ENCODE data around the gene TEX54.
"Not testable (repeated sequence)": the region's sequence is repeated elsewhere in the genome, so short reads cannot be mapped to it uniquely, and the experiment has no call there.

DNA sequence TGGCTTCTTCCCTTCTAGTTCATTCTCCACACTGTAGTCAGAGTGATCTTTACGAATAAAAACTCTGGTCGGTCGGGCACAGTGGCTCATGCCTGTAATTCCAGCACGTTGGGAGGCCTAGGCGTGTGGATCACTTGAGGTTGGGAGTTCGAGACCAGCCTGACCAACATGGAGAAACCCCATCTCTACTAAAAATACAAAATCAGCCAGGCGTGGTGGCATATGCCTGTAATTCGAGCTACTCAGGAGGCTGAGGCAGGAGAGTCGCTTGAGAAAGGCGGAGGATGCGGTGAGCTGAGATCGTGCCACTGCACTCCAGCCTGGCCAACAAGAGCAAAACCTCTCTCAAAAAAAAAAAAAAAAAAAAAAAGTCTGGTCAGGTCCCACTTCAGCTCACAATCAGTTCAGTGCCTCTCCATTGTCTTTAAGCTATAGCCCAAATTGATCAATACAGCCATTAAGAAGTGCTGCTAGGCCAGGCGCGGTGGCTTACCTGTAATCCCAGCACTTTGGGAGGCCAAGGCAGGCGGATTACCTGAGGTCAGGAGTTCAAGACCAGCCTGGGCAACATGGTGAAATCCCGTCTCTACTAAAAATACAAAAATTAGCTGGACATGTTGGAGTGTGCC lies 29.0 kb upstream of the TEX54 start:
- TF ChIP-seq, protein P1, sequence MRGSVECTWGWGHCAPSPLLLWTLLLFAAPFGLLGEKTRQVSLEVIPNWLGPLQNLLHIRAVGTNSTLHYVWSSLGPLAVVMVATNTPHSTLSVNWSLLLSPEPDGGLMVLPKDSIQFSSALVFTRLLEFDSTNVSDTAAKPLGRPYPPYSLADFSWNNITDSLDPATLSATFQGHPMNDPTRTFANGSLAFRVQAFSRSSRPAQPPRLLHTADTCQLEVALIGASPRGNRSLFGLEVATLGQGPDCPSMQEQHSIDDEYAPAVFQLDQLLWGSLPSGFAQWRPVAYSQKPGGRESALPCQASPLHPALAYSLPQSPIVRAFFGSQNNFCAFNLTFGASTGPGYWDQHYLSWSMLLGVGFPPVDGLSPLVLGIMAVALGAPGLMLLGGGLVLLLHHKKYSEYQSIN (CRISPR knock-in tag; IDR thresholded peaks at IDR 0.05; ENCODE audit: borderline replicate concordance) = not testable (repeated sequence)
- TF ChIP-seq, protein P2, sequence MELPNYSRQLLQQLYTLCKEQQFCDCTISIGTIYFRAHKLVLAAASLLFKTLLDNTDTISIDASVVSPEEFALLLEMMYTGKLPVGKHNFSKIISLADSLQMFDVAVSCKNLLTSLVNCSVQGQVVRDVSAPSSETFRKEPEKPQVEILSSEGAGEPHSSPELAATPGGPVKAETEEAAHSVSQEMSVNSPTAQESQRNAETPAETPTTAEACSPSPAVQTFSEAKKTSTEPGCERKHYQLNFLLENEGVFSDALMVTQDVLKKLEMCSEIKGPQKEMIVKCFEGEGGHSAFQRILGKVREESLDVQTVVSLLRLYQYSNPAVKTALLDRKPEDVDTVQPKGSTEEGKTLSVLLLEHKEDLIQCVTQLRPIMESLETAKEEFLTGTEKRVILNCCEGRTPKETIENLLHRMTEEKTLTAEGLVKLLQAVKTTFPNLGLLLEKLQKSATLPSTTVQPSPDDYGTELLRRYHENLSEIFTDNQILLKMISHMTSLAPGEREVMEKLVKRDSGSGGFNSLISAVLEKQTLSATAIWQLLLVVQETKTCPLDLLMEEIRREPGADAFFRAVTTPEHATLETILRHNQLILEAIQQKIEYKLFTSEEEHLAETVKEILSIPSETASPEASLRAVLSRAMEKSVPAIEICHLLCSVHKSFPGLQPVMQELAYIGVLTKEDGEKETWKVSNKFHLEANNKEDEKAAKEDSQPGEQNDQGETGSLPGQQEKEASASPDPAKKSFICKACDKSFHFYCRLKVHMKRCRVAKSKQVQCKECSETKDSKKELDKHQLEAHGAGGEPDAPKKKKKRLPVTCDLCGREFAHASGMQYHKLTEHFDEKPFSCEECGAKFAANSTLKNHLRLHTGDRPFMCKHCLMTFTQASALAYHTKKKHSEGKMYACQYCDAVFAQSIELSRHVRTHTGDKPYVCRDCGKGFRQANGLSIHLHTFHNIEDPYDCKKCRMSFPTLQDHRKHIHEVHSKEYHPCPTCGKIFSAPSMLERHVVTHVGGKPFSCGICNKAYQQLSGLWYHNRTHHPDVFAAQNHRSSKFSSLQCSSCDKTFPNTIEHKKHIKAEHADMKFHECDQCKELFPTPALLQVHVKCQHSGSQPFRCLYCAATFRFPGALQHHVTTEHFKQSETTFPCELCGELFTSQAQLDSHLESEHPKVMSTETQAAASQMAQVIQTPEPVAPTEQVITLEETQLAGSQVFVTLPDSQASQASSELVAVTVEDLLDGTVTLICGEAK (IDR thresholded peaks at IDR 0.05) = not testable (repeated sequence)
- TF ChIP-seq, protein P2 (CRISPR knock-in tag; IDR thresholded peaks at IDR 0.05) = not testable (repeated sequence)
- TF ChIP-seq HNRNPH1 (optimal IDR thresholded peaks at IDR 0.05; ENCODE audit: low read depth, low read length); SIN3A (IDR thresholded peaks at IDR 0.05; ENCODE audit: borderline replicate concordance, low read depth, low read length); ZKSCAN1 (IDR thresholded peaks at IDR 0.05; ENCODE audit: low read length); ZBTB42 (CRISPR knock-in tag; IDR thresholded peaks at IDR 0.05); NR2C2 (CRISPR knock-in tag; IDR thresholded peaks at IDR 0.05; ENCODE audit: borderline replicate concordance); JUNB (CRISPR knock-in tag; IDR thresholded peaks at IDR 0.05; ENCODE audit: borderline replicate concordance); ZZZ3 (CRISPR knock-in tag; IDR thresholded peaks at IDR 0.05; ENCODE audit: borderline replicate concordance): not testable (repeated sequence)
- TF ChIP-seq, protein P3, sequence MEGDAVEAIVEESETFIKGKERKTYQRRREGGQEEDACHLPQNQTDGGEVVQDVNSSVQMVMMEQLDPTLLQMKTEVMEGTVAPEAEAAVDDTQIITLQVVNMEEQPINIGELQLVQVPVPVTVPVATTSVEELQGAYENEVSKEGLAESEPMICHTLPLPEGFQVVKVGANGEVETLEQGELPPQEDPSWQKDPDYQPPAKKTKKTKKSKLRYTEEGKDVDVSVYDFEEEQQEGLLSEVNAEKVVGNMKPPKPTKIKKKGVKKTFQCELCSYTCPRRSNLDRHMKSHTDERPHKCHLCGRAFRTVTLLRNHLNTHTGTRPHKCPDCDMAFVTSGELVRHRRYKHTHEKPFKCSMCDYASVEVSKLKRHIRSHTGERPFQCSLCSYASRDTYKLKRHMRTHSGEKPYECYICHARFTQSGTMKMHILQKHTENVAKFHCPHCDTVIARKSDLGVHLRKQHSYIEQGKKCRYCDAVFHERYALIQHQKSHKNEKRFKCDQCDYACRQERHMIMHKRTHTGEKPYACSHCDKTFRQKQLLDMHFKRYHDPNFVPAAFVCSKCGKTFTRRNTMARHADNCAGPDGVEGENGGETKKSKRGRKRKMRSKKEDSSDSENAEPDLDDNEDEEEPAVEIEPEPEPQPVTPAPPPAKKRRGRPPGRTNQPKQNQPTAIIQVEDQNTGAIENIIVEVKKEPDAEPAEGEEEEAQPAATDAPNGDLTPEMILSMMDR (CRISPR knock-in tag; IDR thresholded peaks at IDR 0.05) = not testable (repeated sequence)
- TF ChIP-seq, protein P4, sequence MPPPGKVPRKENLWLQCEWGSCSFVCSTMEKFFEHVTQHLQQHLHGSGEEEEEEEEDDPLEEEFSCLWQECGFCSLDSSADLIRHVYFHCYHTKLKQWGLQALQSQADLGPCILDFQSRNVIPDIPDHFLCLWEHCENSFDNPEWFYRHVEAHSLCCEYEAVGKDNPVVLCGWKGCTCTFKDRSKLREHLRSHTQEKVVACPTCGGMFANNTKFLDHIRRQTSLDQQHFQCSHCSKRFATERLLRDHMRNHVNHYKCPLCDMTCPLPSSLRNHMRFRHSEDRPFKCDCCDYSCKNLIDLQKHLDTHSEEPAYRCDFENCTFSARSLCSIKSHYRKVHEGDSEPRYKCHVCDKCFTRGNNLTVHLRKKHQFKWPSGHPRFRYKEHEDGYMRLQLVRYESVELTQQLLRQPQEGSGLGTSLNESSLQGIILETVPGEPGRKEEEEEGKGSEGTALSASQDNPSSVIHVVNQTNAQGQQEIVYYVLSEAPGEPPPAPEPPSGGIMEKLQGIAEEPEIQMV (CRISPR knock-in tag; IDR thresholded peaks at IDR 0.05; ENCODE audit: low read depth) = not testable (repeated sequence)
- TF ChIP-seq, protein P5, sequence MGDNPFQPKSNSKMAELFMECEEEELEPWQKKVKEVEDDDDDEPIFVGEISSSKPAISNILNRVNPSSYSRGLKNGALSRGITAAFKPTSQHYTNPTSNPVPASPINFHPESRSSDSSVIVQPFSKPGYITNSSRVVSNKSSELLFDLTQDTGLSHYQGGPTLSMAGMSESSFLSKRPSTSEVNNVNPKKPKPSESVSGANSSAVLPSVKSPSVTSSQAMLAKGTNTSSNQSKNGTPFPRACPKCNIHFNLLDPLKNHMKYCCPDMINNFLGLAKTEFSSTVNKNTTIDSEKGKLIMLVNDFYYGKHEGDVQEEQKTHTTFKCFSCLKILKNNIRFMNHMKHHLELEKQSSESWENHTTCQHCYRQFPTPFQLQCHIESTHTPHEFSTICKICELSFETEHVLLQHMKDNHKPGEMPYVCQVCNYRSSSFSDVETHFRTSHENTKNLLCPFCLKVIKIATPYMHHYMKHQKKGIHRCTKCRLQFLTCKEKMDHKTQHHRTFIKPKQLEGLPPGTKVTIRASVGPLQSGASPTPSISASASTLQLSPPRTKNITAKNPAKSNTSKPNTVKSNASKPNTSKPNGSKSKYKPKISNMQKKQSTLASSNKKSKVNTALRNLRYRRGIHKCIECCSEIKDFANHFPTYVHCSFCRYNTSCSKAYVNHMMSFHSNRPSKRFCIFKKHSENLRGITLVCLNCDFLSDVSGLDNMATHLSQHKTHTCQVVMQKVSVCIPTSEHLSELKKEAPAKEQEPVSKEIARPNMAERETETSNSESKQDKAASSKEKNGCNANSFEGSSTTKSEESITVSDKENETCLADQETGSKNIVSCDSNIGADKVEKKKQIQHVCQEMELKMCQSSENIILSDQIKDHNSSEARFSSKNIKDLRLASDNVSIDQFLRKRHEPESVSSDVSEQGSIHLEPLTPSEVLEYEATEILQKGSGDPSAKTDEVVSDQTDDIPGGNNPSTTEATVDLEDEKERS (CRISPR knock-in tag; IDR thresholded peaks at IDR 0.05) = not testable (repeated sequence)
- TF ChIP-seq, protein P6, sequence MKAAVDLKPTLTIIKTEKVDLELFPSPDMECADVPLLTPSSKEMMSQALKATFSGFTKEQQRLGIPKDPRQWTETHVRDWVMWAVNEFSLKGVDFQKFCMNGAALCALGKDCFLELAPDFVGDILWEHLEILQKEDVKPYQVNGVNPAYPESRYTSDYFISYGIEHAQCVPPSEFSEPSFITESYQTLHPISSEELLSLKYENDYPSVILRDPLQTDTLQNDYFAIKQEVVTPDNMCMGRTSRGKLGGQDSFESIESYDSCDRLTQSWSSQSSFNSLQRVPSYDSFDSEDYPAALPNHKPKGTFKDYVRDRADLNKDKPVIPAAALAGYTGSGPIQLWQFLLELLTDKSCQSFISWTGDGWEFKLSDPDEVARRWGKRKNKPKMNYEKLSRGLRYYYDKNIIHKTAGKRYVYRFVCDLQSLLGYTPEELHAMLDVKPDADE (CRISPR knock-in tag; IDR thresholded peaks at IDR 0.05) = not testable (repeated sequence)
